AG09319 (cell line): ENCODE measurements around the gene BTF3.
"Not testable (repeated sequence)": the region's sequence is repeated elsewhere in the genome, so short reads cannot be mapped to it uniquely, and the experiment has no call there.

ENCODE experiments used
- DNase-seq: peaks from one replicate; pipeline ENCODE4 v3.0.0-alpha.2; 2010; ENCODE audit warnings: low read depth; ENCODE audit errors: extremely low read depth
- CTCF ChIP-seq: IDR thresholded peaks from 2 replicates; pipeline ENCODE4 v1.5.1; 2011; ENCODE audit warnings: low read depth, mild to moderate bottlenecking, inconsistent platforms, low read length, moderate library complexity

The BTF3 gene

GRCh38 chr5:73496984-73497457, 1.2 kb upstream of the BTF3 start:
- peak; percentile 19 for TF ChIP-seq CTCF
- no peak for DNase-seq

GRCh38 chr5:73497497-73498056, 665 bp upstream of the BTF3 start:
- DNase-seq = no peak
- no peak for TF ChIP-seq CTCF

- DNase-seq = no peak
These were observed 945 bp downstream of the BTF3 start for GRCh38 chr5:73499187-73499586.

DNA sequence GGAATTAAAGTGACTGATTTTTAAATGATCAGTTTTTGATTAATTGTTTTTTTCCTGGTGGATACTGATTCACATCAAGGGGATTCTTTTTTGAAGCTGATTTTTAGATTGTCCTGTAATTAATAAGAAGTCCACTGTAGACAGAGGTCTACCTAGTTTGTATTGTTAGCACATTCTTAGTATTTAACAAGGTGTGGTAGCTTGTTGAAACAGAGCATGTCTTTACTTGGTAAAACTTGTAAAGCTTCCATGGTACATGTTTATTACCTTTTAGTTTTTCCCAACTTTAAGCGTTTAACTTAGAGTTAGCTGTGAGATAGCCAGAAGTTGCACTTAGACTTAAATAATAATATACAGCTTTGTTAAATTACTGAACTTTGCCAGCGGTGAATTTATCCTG, 1.5 kb downstream of the BTF3 start:
- TF ChIP-seq CTCF = no peak
- DNase-seq = no peak

More at GRCh38 chr5:73499187-73499586, 945 bp downstream of the BTF3 start:
- TF ChIP-seq CTCF = no peak

- no peak for DNase-seq
- no peak for TF ChIP-seq CTCF
These were observed 3.2 kb downstream of the BTF3 start for GRCh38 chr5:73501406-73501805.

DNA sequence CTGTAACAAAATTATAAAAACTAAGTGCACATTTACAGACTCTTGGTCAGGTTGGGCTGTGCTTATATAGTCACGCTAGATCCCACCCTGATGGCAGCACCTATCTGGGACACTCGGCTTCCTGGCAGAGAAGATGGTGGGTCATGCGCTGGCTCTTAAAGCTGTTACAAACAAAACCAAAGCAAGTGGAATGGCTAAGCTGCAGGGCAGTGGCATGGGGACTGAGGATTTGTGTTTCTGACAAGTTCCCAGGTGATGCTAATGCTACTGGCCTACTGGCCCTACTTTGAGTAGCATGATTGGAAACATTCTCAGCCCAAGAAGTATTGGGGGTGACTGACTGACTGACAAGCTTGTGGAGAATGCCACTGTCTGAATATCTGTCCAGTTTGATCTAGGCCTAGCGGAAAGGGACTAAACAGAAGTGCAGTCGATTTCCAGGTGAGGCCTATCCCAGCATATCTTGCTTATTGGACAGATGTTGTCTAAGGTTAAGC, 8.3 kb downstream of the BTF3 start:
- DNase-seq = no peak
- TF ChIP-seq CTCF = no peak

GRCh38 chr5:73507062-73507461, 8.8 kb downstream of the BTF3 start:
- no peak for TF ChIP-seq CTCF

GRCh38 chr5:73508521-73508920, 10.3 kb downstream of the BTF3 start:
- not testable (repeated sequence) for DNase-seq

More at GRCh38 chr5:73507062-73507461, 8.8 kb downstream of the BTF3 start:
- no peak for DNase-seq
